GM10266 (cell line): Measurements from ENCODE around the gene CAMKMT.

ENCODE experiments used
- DNase-seq: peaks from one replicate; pipeline ENCODE4 v3.0.0; 2012; ENCODE audit errors: extremely low spot score
- CTCF ChIP-seq: IDR thresholded peaks from 2 replicates; pipeline ENCODE4 v1.5.1; 2012; ENCODE audit warnings: mild to moderate bottlenecking, low read depth; ENCODE audit not compliant: control insufficient read depth, insufficient read depth; ENCODE audit errors: missing control alignments

CAMKMT gene

GRCh38 chr2:44758591-44758990 lies 396.8 kb downstream of the CAMKMT start:
- no peak for DNase-seq
- TF ChIP-seq CTCF = no peak

GRCh38 chr2:44759823-44760222 lies 398.1 kb downstream of the CAMKMT start:
- no peak for DNase-seq
- no peak for TF ChIP-seq CTCF

GRCh38 chr2:44763275-44763782 lies 401.6 kb downstream of the CAMKMT start:
- no peak for TF ChIP-seq CTCF
- DNase-seq = no peak

- TF ChIP-seq CTCF = no peak
These were observed 404.5 kb downstream of the CAMKMT start for GRCh38 chr2:44766220-44766619.

GRCh38 chr2:44766777-44767176 lies 405.0 kb downstream of the CAMKMT start:
- no peak for TF ChIP-seq CTCF
- no peak for DNase-seq

More at GRCh38 chr2:44766220-44766619, 404.5 kb downstream of the CAMKMT start:
- no peak for DNase-seq

- DNase-seq = no peak
- TF ChIP-seq CTCF = no peak
These were observed 405.9 kb downstream of the CAMKMT start for GRCh38 chr2:44767691-44768090.

- TF ChIP-seq CTCF = no peak
- DNase-seq = no peak
These were observed 406.9 kb downstream of the CAMKMT start for GRCh38 chr2:44768438-44769236.
